ENCODE measurements around the gene MSI2.

DNA sequence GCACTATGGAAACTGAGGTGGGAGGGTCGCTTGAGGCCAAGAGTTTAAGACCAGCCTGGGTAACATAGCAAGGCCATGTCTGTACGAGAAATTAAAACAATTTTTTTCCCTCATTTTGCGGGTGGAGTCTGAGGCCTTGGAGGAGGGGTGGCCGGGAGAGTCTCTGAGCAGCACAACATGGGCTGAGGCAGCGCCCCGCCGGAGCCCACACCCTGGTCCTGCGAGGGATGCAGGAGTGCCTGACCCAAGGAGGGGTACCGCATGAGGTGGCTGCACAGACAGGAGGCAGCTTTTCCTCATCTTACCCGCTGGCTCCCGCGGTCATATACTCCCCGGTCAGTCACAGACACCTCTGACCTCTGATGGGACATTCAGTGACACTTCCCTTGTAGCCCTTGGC lies 67.7 kb downstream of the MSI2 start:
- TF ChIP-seq, protein P1, sequence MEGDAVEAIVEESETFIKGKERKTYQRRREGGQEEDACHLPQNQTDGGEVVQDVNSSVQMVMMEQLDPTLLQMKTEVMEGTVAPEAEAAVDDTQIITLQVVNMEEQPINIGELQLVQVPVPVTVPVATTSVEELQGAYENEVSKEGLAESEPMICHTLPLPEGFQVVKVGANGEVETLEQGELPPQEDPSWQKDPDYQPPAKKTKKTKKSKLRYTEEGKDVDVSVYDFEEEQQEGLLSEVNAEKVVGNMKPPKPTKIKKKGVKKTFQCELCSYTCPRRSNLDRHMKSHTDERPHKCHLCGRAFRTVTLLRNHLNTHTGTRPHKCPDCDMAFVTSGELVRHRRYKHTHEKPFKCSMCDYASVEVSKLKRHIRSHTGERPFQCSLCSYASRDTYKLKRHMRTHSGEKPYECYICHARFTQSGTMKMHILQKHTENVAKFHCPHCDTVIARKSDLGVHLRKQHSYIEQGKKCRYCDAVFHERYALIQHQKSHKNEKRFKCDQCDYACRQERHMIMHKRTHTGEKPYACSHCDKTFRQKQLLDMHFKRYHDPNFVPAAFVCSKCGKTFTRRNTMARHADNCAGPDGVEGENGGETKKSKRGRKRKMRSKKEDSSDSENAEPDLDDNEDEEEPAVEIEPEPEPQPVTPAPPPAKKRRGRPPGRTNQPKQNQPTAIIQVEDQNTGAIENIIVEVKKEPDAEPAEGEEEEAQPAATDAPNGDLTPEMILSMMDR (IDR thresholded peaks at IDR 0.05; ENCODE audit: extremely low read depth in 1 of 2, insufficient read depth in 1 of 2, low read depth in 1 of 2, low read length in 2 of 2) = no peak
- TF ChIP-seq POLR2A (IDR thresholded peaks at IDR 0.05; ENCODE audit: low read depth, low read length) (no peak), EZH2 (IDR thresholded peaks at IDR 0.05; ENCODE audit: borderline replicate concordance, low read depth, low read length, severe bottlenecking) (no peak), FOS (IDR thresholded peaks at IDR 0.05; ENCODE audit: borderline replicate concordance, insufficient read depth, low read length) (no peak)
- TF ChIP-seq, protein P2, sequence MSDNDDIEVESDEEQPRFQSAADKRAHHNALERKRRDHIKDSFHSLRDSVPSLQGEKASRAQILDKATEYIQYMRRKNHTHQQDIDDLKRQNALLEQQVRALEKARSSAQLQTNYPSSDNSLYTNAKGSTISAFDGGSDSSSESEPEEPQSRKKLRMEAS (IDR thresholded peaks at IDR 0.05; ENCODE audit: insufficient read depth, insufficient read length) = no peak

All from endothelial cell of umbilical vein (primary cell).